OCI-LY7 (cell line): ENCODE measurements around the gene CKM. TPM values are rescaled to one million over a fixed set of nuclear protein-coding genes. Genes with fewer than 3 reads are reported as not detected.
"Not testable (repeated sequence)": the region's sequence is repeated elsewhere in the genome, so short reads cannot be mapped to it uniquely, and the experiment has no call there.

Source experiments
- BruUV-seq: library from RNA; stranded (reverse); fragments of 400-500 nt; replicated peaks from 2 replicates; lab custom pipeline; 2021; lab: Mats Ljungman, UMichigan
- CTCF ChIA-PET: fragments of 300-600 bp; sonication (Branson Sonifier 250); formaldehyde crosslinking; loops from one replicate; lab custom pipeline; 2022; ENCODE audit warnings: antibody characterized with exemption; ENCODE audit not compliant: unreplicated experiment; lab: Charles Lee
- POLR2A ChIA-PET: fragments of 300-600 bp; sonication (Branson Sonifier 250); formaldehyde crosslinking; loops from one replicate; lab custom pipeline; 2022; ENCODE audit warnings: antibody characterized with exemption; lab: Charles Lee
- DNase-seq: peaks from one replicate; pipeline ENCODE4 v3.0.0-alpha.2; 2015; ENCODE audit warnings: low spot score
- H2AFZ ChIP-seq: fragments of 200-600 bp; sonication (generic), shearing (Covaris generic); 2 replicates; pipeline ENCODE4 v1.6.1; 2014; ENCODE audit warnings: mild to moderate bottlenecking, antibody characterized with exemption, low read length, moderate library complexity
- H3K27ac ChIP-seq: fragments of 200-600 bp; sonication (generic); 2 replicates; pipeline ENCODE4 v1.5.1; 2014; ENCODE audit warnings: mixed run types, low read depth, mild to moderate bottlenecking, moderate library complexity, low read length, inconsistent platforms; ENCODE audit not compliant: poor library complexity, severe bottlenecking
- H3K36me3 ChIP-seq: fragments of 200-600 bp; sonication (generic); 2 replicates; pipeline ENCODE4 v1.6.1; 2014; ENCODE audit warnings: mild to moderate bottlenecking, antibody characterized with exemption, low read length, moderate library complexity, mixed read lengths; ENCODE audit not compliant: insufficient read depth
- H3K4me1 ChIP-seq: fragments of 200-600 bp; sonication (generic); 2 replicates; pipeline ENCODE4 v1.5.1; 2014; ENCODE audit warnings: mild to moderate bottlenecking, low read length; ENCODE audit not compliant: insufficient read depth, poor library complexity, severe bottlenecking
- H3K4me2 ChIP-seq: fragments of 200-600 bp; sonication (generic); 2 replicates; pipeline ENCODE4 v1.6.1; 2014; ENCODE audit warnings: mild to moderate bottlenecking, low read length
- H3K4me3 ChIP-seq: fragments of 200-600 bp; sonication (generic); 2 replicates; pipeline ENCODE4 v1.5.1; 2014; ENCODE audit warnings: mild to moderate bottlenecking, low read depth, low read length; ENCODE audit not compliant: poor library complexity, severe bottlenecking
- H3K79me2 ChIP-seq: fragments of 200-600 bp; sonication (generic); 2 replicates; pipeline ENCODE4 v1.6.1; 2016; ENCODE audit warnings: low read depth, mild to moderate bottlenecking, low read length, moderate library complexity, mixed read lengths; ENCODE audit not compliant: insufficient read depth
- H3K9me2 ChIP-seq: fragments of 200-600 bp; sonication (generic); 2 replicates; pipeline ENCODE4 v1.6.1; 2016; ENCODE audit warnings: mild to moderate bottlenecking, low read length, mixed read lengths; ENCODE audit not compliant: insufficient read depth
- H3K9me3 ChIP-seq: fragments of 200-600 bp; sonication (generic); 2 replicates; pipeline ENCODE4 v1.6.1; 2014; ENCODE audit warnings: mild to moderate bottlenecking, mixed run types, low read length, mixed read lengths
- H4K20me1 ChIP-seq: fragments of 200-600 bp; sonication (generic); 2 replicates; pipeline ENCODE4 v1.6.1; 2014; ENCODE audit warnings: mild to moderate bottlenecking, antibody characterized with exemption, low read length, moderate library complexity, mixed read lengths; ENCODE audit not compliant: insufficient read depth
- EZH2phosphoT487 ChIP-seq: fragments of 200-600 bp; sonication (generic); IDR thresholded peaks from 2 replicates; pipeline ENCODE4 v1.6.1; 2018; ENCODE audit warnings: low read depth, borderline replicate concordance, mild to moderate bottlenecking, mixed run types, antibody characterized with exemption, low read length, moderate library complexity, mixed read lengths
- intact Hi-C: fragments of 100-400 bp; cut with micrococcal nuclease; formaldehyde crosslinking; loops from one replicate; pipeline ENCODE4 v1.10.0; 2022; ENCODE audit not compliant: unreplicated experiment
- total RNA-seq, 2 experiments: library from RNA; depleted of rRNA in 1 of 2; stranded (reverse); fragments of >200 nt in 1 of 2; shearing (Covaris generic) in 1 of 2; gene quantifications; 2 replicates each; pipeline ENCODE4 v1.2.3, GENCODE V29; 2014 to 2022
- TF ChIP-seq, protein P1 (sequence below): fragments of 200-600 bp; sonication (generic); conservative IDR thresholded peaks from 2 replicates; pipeline ENCODE4 v1.5.1; 2014; ENCODE audit warnings: mild to moderate bottlenecking, antibody characterized with exemption, low read length, moderate library complexity, mixed read lengths

CKM gene
- total RNA-seq, 2 experiments from 2014 or later = not detected

DNA sequence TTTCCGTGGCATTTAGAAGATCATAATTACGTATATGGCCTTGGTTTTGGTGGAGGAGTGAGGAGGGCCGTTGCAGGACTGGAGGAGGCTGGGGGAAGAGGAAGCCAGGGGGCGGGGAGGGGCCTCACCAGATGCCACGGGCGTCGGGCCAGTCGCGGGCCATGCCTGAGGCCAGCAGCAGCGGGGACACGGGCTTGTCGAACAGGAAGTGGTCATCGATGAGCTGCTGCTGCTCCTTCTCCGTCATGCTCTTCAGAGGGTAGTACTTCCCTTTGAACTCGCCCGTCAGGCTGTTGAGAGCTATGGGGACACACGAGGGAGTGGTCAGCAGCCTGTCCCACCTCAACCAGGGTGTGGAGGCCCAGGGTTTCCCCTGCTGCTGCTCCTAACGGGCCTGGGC, 11.1 kb downstream of the CKM start:
- BruUV-seq = no TSS peak
- Histone ChIP-seq H3K9me3 (no peaks in the 10 kb centered on the region), H3K27ac (no peak overlapping the region), H2AFZ (no peak overlapping the region), H3K4me3 (no peak overlapping the region), H3K36me3 (no peaks in the 10 kb centered on the region), H3K4me2 (no peak overlapping the region), H4K20me1 (no peaks in the 10 kb centered on the region), H3K4me1 (peaks cover 4% of the 10 kb centered on the region), H3K9me2 (no peaks in the 10 kb centered on the region), H3K79me2 (no peaks in the 10 kb centered on the region)
- TF ChIP-seq EZH2phosphoT487 = no peak
- TF ChIP-seq, protein P1, sequence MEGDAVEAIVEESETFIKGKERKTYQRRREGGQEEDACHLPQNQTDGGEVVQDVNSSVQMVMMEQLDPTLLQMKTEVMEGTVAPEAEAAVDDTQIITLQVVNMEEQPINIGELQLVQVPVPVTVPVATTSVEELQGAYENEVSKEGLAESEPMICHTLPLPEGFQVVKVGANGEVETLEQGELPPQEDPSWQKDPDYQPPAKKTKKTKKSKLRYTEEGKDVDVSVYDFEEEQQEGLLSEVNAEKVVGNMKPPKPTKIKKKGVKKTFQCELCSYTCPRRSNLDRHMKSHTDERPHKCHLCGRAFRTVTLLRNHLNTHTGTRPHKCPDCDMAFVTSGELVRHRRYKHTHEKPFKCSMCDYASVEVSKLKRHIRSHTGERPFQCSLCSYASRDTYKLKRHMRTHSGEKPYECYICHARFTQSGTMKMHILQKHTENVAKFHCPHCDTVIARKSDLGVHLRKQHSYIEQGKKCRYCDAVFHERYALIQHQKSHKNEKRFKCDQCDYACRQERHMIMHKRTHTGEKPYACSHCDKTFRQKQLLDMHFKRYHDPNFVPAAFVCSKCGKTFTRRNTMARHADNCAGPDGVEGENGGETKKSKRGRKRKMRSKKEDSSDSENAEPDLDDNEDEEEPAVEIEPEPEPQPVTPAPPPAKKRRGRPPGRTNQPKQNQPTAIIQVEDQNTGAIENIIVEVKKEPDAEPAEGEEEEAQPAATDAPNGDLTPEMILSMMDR = no peak
- POLR2A ChIA-PET = interaction anchor here (0.5 kb wide), 1 partner anchor 13 kb away, joined by 4 read pairs; no protein-coding TSS in a partner anchor
- DNase-seq = no peak
- CTCF ChIA-PET = no interaction called here
- intact Hi-C loops = no loop called here

DNA sequence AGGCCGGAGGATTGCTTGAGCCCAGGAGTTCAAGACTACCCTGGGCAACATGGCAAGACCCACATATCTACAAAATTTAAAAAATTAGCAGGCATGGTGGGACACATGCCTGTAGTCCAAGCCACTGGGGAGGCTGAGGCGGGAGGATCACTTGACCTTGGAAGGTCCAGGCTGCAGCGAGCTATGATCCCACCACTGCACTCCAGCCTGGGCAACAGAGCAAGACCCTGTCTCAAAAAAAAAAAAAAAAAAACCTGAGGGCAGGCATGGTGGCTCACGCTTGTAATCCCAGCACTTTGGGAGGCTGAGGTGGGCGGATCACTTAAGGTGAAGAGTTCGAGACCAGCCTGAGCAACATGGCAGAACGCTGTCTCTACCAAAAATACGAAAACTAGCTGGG, 13.4 kb downstream of the CKM start:
- H3K4me1 ChIP-seq, H3K9me2 ChIP-seq, DNase-seq, H3K4me2 ChIP-seq, H3K4me3 ChIP-seq, H3K27ac ChIP-seq, BruUV-seq, H4K20me1 ChIP-seq, H3K36me3 ChIP-seq, H3K9me3 ChIP-seq, H3K79me2 ChIP-seq, H2AFZ ChIP-seq, CTCF ChIA-PET, intact Hi-C loops: not testable (repeated sequence)
- POLR2A ChIA-PET = interaction anchor here (0.9 kb wide), 1 partner anchor 116 kb away, joined by 3 read pairs; no protein-coding TSS in a partner anchor

DNA sequence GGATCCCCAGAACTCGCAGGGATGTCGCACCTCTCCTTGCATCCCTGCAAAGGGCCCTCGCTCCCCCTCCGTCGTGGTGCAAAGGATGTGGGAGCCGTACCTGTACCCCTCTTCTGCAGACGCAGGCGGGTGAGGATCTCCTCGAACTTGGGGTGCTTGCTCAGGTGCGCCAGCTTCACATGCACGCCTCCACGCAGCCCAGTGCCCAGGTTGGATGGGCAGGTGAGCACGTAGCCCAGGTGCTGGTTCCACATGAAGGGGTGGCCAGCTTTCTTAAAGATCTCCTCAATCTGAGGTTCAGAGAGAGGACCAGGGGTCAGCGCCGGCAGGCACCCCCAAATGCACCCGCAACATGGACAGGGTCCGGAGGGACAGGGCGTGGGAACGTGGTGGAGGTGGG, 15.3 kb downstream of the CKM start:
- Histone ChIP-seq H3K4me3 (no peak overlapping the region), H3K27ac (no peak overlapping the region), H2AFZ (no peak overlapping the region), H3K9me2 (no peaks in the 10 kb centered on the region), H3K9me3 (no peaks in the 10 kb centered on the region), H3K4me1 (peaks cover 4% of the 10 kb centered on the region), H4K20me1 (no peaks in the 10 kb centered on the region), H3K36me3 (no peaks in the 10 kb centered on the region), H3K4me2 (no peak overlapping the region), H3K79me2 (no peaks in the 10 kb centered on the region)
- ChIA-PET CTCF (interaction anchor here (0.6 kb wide), 1 partner anchor 10 kb away, joined by 11 read pairs; no protein-coding TSS in a partner anchor), POLR2A (no interaction called here)
- TF ChIP-seq EZH2phosphoT487 = no peak
- TF ChIP-seq, protein P1 = no peak
- BruUV-seq = no TSS peak
- intact Hi-C loops = no loop called here
- no peak for DNase-seq
